Neural progenitor cell (in vitro differentiated cells): ENCODE results near the gene THSD4. TPM values are rescaled to one million over a fixed set of nuclear protein-coding genes. Genes with fewer than 3 reads are reported as not detected.

Source experiments
- DNase-seq: peaks from one replicate; pipeline ENCODE4 v3.0.0-alpha.2; 2016; ENCODE audit warnings: low spot score
- H2AFZ ChIP-seq: fragments of 200-600 bp; sonication (generic); replicated peaks from 2 replicates; pipeline ENCODE4 v1.6.1; 2016; ENCODE audit warnings: antibody characterized with exemption
- H3F3A ChIP-seq: fragments of 200-600 bp; sonication (generic); 2 replicates; pipeline ENCODE4 v1.6.1; 2016; ENCODE audit warnings: antibody characterized with exemption, low read depth
- H3K27ac ChIP-seq: fragments of 200-600 bp; sonication (generic); 2 replicates; pipeline ENCODE4 v1.5.1; 2016; ENCODE audit warnings: mild to moderate bottlenecking
- H3K27me3 ChIP-seq: fragments of 200-600 bp; sonication (generic); 2 replicates; pipeline ENCODE4 v1.6.1; 2016; ENCODE audit warnings: mild to moderate bottlenecking, moderate library complexity
- H3K36me3 ChIP-seq: fragments of 200-600 bp; sonication (generic); 2 replicates; pipeline ENCODE4 v1.5.1; 2016
- H3K4me1 ChIP-seq: fragments of 200-600 bp; sonication (generic); 2 replicates; pipeline ENCODE4 v1.6.1; 2016; ENCODE audit warnings: mixed run types
- H3K4me2 ChIP-seq: fragments of 200-600 bp; sonication (generic); 2 replicates; pipeline ENCODE4 v1.6.1; 2016
- H3K4me3 ChIP-seq: fragments of 200-600 bp; sonication (generic); 2 replicates; pipeline ENCODE4 v1.5.1; 2016
- H3K79me2 ChIP-seq: fragments of 200-600 bp; sonication (generic); 2 replicates; pipeline ENCODE4 v1.6.1; 2016; ENCODE audit warnings: low read depth
- H3K9ac ChIP-seq: fragments of 200-600 bp; sonication (generic); 2 replicates; pipeline ENCODE4 v1.6.1; 2016
- H3K9me3 ChIP-seq: fragments of 200-600 bp; sonication (generic); 2 replicates; pipeline ENCODE4 v1.5.1; 2016; ENCODE audit warnings: low read depth
- H4K20me1 ChIP-seq: fragments of 200-600 bp; sonication (generic); 2 replicates; pipeline ENCODE4 v1.6.1; 2016; ENCODE audit warnings: low read depth
- H3K27ac Mint-ChIP-seq: 3 replicates; pipeline ENCODE4 v1.8.0; 2021; ENCODE audit warnings: mixed read lengths
- H3K27me3 Mint-ChIP-seq: 2 replicates; pipeline ENCODE4 v1.8.0; 2022; ENCODE audit warnings: low read depth, mild to moderate bottlenecking, inconsistent platforms, moderate library complexity, mixed read lengths; ENCODE audit not compliant: insufficient read depth
- H3K36me3 Mint-ChIP-seq: 3 replicates; pipeline ENCODE4 v1.8.0; 2021; ENCODE audit warnings: mixed read lengths
- H3K4me1 Mint-ChIP-seq: 3 replicates; pipeline ENCODE4 v1.8.0; 2021; ENCODE audit warnings: mixed read lengths
- H3K4me3 Mint-ChIP-seq: 3 replicates; pipeline ENCODE4 v1.8.0; 2021; ENCODE audit warnings: mild to moderate bottlenecking, moderate library complexity, mixed read lengths
- H3K9me3 Mint-ChIP-seq: 3 replicates; pipeline ENCODE4 v1.8.0; 2020; ENCODE audit warnings: mixed read lengths
- EZH2 ChIP-seq: fragments of 200-600 bp; sonication (generic); IDR thresholded peaks from 2 replicates; pipeline ENCODE4 v1.6.1; 2017; ENCODE audit warnings: antibody characterized with exemption, mild to moderate bottlenecking, moderate library complexity
- EZH2phosphoT487 ChIP-seq: fragments of 200-600 bp; sonication (generic); IDR thresholded peaks from 2 replicates; pipeline ENCODE4 v1.6.1; 2017; ENCODE audit warnings: antibody characterized with exemption
- total RNA-seq: library from RNA; depleted of rRNA; stranded (reverse); fragments of >200 nt; gene quantifications from 2 replicates; pipeline ENCODE4 v1.2.3, GENCODE V29; 2015; ENCODE audit warnings: low replicate concordance
- TF ChIP-seq, protein P1 (sequence below): fragments of 200-600 bp; sonication (generic); IDR thresholded peaks from 2 replicates; pipeline ENCODE4 v1.5.1; 2017; ENCODE audit warnings: antibody characterized with exemption, mild to moderate bottlenecking

The THSD4 gene
- total RNA-seq, 1 donor from 2014 or later = 2.4 TPM

DNA sequence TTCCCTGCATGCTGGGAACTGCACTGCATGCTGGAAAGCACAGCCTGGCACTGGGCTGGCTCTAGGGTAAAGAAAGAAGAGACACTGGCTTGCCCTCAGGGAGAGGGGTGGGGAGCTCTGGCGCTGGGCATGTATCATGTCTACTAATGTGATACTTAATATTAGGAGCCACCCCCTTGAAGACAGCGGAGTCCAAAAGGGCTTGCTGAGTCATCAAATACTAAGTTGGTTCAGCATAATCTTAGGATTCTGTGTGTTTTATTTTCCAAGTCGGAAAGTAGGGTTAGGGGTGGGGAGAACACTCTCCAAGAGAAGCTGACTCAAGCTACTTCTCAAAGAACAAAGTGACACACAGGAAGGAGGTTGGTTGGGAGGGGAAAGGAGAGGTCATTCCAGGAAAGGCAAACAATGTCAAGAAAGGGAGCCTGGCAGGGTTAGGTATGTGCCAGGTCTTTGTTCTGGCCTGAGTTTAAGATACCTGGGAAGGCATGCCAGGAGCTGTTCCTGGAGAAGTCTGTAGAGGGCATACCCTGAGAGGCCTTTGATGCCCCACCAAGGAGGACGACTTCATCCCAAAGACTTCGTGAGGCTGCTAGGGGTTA, 457.3 kb downstream of the THSD4 start:
- no peaks in the 10 kb centered on the region for H3K4me1 Mint-ChIP-seq
- H3K4me3 ChIP-seq = no peak overlapping the region
- no peaks in the 10 kb centered on the region for H3K9me3 ChIP-seq
- no peak overlapping the region for H3K27ac ChIP-seq
- no peaks in the 10 kb centered on the region for H3K27me3 ChIP-seq
- no peaks in the 10 kb centered on the region for H3K9me3 Mint-ChIP-seq
- H3K27me3 Mint-ChIP-seq = peaks cover 2% of the 10 kb centered on the region
- H3K9ac ChIP-seq = no peak overlapping the region
- H3K79me2 ChIP-seq = no peaks in the 10 kb centered on the region
- H3K36me3 ChIP-seq = no peaks in the 10 kb centered on the region
- no peak overlapping the region for H3K4me2 ChIP-seq
- no peak overlapping the region for H3K4me3 Mint-ChIP-seq
- TF ChIP-seq EZH2 = no peak
- TF ChIP-seq, protein P1, sequence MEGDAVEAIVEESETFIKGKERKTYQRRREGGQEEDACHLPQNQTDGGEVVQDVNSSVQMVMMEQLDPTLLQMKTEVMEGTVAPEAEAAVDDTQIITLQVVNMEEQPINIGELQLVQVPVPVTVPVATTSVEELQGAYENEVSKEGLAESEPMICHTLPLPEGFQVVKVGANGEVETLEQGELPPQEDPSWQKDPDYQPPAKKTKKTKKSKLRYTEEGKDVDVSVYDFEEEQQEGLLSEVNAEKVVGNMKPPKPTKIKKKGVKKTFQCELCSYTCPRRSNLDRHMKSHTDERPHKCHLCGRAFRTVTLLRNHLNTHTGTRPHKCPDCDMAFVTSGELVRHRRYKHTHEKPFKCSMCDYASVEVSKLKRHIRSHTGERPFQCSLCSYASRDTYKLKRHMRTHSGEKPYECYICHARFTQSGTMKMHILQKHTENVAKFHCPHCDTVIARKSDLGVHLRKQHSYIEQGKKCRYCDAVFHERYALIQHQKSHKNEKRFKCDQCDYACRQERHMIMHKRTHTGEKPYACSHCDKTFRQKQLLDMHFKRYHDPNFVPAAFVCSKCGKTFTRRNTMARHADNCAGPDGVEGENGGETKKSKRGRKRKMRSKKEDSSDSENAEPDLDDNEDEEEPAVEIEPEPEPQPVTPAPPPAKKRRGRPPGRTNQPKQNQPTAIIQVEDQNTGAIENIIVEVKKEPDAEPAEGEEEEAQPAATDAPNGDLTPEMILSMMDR = peak; percentile 34
- H3K36me3 Mint-ChIP-seq = no peaks in the 10 kb centered on the region
- no peaks in the 10 kb centered on the region for H4K20me1 ChIP-seq
- no peaks in the 10 kb centered on the region for H3K4me1 ChIP-seq
- no peak overlapping the region for H3K27ac Mint-ChIP-seq
- peak overlapping the region; percentile 46 for H2AFZ ChIP-seq
- DNase-seq = peak; percentile 40
- no peaks in the 10 kb centered on the region for H3F3A ChIP-seq

GRCh38 chr15:71573599-71573998, 458.3 kb downstream of the THSD4 start:
- Histone ChIP-seq H3K4me3 (no peak overlapping the region), H4K20me1 (no peaks in the 10 kb centered on the region), H3K27ac (no peak overlapping the region), H3K36me3 (no peaks in the 10 kb centered on the region), H3K9me3 (no peaks in the 10 kb centered on the region), H3K4me1 (no peaks in the 10 kb centered on the region), H3K27me3 (no peaks in the 10 kb centered on the region), H3K9ac (no peak overlapping the region), H3F3A (no peaks in the 10 kb centered on the region), H3K79me2 (no peaks in the 10 kb centered on the region), H3K4me2 (no peak overlapping the region), H2AFZ (no peak overlapping the region)
- no peak for DNase-seq
- no peaks in the 10 kb centered on the region for H3K9me3 Mint-ChIP-seq
- no peaks in the 10 kb centered on the region for H3K4me1 Mint-ChIP-seq
- TF ChIP-seq EZH2phosphoT487 (no peak), EZH2 (no peak)
- TF ChIP-seq, protein P1 = no peak
- no peak overlapping the region for H3K4me3 Mint-ChIP-seq
- H3K27ac Mint-ChIP-seq = no peak overlapping the region
- H3K36me3 Mint-ChIP-seq = no peaks in the 10 kb centered on the region
- H3K27me3 Mint-ChIP-seq = peaks cover 2% of the 10 kb centered on the region

- TF ChIP-seq, protein P1 = peak; percentile 45
- no peak for TF ChIP-seq EZH2
- Histone ChIP-seq H3K4me2 (no peak overlapping the region), H3K36me3 (no peaks in the 10 kb centered on the region), H3K27me3 (no peaks in the 10 kb centered on the region), H3K9ac (no peak overlapping the region), H3K4me1 (no peaks in the 10 kb centered on the region), H3K9me3 (no peaks in the 10 kb centered on the region), H3K27ac (no peak overlapping the region), H4K20me1 (no peaks in the 10 kb centered on the region), H3K4me3 (no peak overlapping the region), H2AFZ (no peak overlapping the region), H3F3A (no peaks in the 10 kb centered on the region), H3K79me2 (no peaks in the 10 kb centered on the region)
- Mint-ChIP-seq H3K36me3 (no peaks in the 10 kb centered on the region), H3K4me1 (no peaks in the 10 kb centered on the region), H3K4me3 (no peak overlapping the region), H3K27ac (no peak overlapping the region), H3K27me3 (peaks cover 2% of the 10 kb centered on the region), H3K9me3 (no peaks in the 10 kb centered on the region)
- no peak for DNase-seq
Measured at GRCh38 chr15:71575474-71576045, 460.3 kb downstream of the THSD4 start.
